ENCODE measurements around the gene ECHS1.

ECHS1 gene

DNA sequence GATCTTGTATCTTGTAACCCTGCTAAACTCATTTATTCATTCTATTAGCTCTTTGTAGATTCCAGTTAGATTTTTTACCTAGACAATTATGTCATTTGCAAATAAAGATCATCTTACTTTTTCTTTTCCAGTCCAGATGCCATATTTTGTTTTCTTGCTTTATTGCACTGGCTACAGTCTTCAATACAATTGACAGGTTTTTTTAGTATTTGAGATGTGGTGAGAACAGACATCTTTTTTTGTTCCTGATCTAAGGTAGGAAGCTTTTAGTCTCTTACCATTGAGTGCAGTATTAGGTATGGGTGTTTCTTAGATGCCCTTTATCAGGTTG lies 39.2 kb upstream of the ECHS1 start:
- Histone ChIP-seq H3K27me3 (replicated peaks; ENCODE audit: control insufficient read depth, insufficient read depth, low read length, poor library complexity, severe bottlenecking) (no peaks in the 10 kb centered on the region), H3K9me3 (ENCODE audit: control insufficient read depth, low read length) (peaks cover 5% of the 10 kb centered on the region), H3K4me3 (ENCODE audit: insufficient read depth, low read depth, low read length, poor library complexity, severe bottlenecking) (no peak overlapping the region), H3K4me1 (ENCODE audit: control insufficient read depth, insufficient read depth, low read length, poor library complexity, severe bottlenecking) (no peaks in the 10 kb centered on the region), H3K27ac (ENCODE audit: insufficient read depth, low read length, poor library complexity, severe bottlenecking) (no peak overlapping the region), H3K36me3 (ENCODE audit: control insufficient read depth, insufficient read depth, low read length) (peaks cover 60% of the 10 kb centered on the region)
- DNase-seq = no peak

DNA sequence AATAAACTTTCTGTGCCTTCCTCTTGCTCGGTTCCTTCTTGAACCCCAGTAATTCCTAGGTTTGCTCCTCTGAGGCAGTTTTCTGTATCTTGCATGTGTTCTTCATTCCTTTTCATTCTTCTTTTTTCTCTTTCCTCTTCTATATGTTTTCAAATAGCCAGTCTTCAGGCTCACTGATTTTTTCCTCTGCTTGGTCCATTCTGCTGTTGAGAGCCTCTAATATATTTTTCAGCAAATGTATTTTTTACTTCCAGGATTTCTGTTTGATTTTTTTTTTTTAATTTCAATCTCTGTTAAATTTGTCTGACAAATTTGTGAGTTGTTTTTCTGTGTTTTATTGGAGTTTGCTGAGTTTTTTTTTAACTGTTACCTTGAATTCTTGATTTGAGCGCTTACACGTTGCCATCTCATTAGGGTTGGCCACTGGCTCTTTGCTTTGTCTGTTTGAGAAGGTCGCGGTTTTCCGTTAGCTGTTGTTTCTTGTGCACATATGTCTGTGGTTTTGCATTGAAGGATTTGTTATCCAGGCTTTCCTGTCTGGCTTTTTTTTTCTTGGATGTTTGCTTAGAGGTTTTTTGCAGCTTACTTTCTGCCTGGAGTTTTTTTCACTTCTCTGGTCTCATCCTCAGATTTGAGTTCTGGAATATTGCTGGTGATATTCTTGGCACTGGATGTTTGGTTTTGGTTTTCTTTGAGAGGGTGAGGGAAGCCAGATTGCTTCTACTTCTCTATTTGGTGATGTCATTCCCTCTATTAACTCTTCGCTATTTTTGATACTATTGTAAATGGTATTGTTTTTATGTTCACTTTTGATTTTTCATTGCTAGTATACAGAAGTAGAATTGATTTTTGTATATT lies 38.6 kb upstream of the ECHS1 start:
- Histone ChIP-seq H3K4me1 (ENCODE audit: control insufficient read depth, insufficient read depth, low read length, poor library complexity, severe bottlenecking) (no peaks in the 10 kb centered on the region), H3K36me3 (ENCODE audit: control insufficient read depth, insufficient read depth, low read length) (peaks cover 60% of the 10 kb centered on the region), H3K27ac (ENCODE audit: insufficient read depth, low read length, poor library complexity, severe bottlenecking) (no peak overlapping the region), H3K9me3 (ENCODE audit: control insufficient read depth, low read length) (peaks cover 5% of the 10 kb centered on the region), H3K4me3 (ENCODE audit: insufficient read depth, low read depth, low read length, poor library complexity, severe bottlenecking) (no peak overlapping the region), H3K27me3 (replicated peaks; ENCODE audit: control insufficient read depth, insufficient read depth, low read length, poor library complexity, severe bottlenecking) (no peaks in the 10 kb centered on the region)
- DNase-seq = no peak

DNA sequence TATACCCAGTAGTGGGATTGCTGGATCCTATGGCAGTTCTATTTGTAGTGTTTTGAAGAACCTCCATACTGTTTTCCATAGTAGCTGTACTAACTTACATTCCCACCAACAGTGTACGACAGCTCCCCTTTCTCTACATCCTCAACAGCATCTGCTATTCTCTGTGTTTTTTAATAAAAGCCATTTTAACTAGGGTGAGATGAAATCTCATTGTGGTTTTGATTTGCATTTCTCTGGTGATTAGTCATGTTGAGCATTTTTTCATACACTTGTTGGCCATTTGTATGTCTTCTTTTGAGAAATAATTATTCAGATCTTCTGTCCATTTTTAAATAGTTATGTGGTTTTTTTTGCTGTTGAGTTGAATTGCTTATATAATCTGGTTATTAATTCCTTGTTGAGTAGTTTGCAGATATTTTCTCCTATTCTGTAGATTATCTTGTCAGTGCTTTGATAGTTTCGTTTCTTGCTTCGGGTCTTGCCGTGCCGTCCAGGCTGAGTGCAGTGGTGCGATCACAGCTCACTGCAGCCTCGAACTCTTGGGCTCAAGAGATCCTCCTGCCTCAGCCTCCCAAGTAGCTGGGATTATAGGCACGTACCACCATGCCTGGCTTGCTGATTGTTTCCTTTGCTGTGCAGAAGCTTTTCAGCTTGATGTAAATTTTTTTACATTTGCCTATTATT lies 32.8 kb upstream of the ECHS1 start:
- peaks cover 3% of the 10 kb centered on the region for H3K4me1 ChIP-seq (ENCODE audit: control insufficient read depth, insufficient read depth, low read length, poor library complexity, severe bottlenecking)
- no peaks in the 10 kb centered on the region for H3K27me3 ChIP-seq (replicated peaks; ENCODE audit: control insufficient read depth, insufficient read depth, low read length, poor library complexity, severe bottlenecking)
- DNase-seq = no peak
- H3K4me3 ChIP-seq (ENCODE audit: insufficient read depth, low read depth, low read length, poor library complexity, severe bottlenecking) = no peak overlapping the region
- peaks cover 49% of the 10 kb centered on the region for H3K36me3 ChIP-seq (ENCODE audit: control insufficient read depth, insufficient read depth, low read length)
- no peak overlapping the region for H3K27ac ChIP-seq (ENCODE audit: insufficient read depth, low read length, poor library complexity, severe bottlenecking)
- H3K9me3 ChIP-seq (ENCODE audit: control insufficient read depth, low read length) = no peaks in the 10 kb centered on the region

DNA sequence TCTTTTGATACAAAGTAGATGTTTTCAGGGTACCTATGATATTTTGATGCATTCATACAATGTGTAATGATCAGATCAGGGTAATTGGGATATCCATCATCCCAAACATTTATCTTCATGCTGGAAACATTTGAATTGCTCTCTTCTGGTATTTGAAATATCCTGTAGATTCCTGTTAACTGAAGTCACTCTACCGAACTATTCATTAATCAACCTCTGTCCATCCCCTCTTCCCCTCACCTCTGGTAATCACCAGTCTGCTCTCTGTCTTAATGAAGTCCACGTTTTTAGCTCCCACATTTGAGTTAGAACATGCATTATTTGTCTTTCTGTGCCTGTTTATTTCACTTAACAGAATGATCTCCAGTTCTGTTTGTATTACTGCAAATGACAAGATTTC lies 32.1 kb upstream of the ECHS1 start:
- no peak for DNase-seq

DNA sequence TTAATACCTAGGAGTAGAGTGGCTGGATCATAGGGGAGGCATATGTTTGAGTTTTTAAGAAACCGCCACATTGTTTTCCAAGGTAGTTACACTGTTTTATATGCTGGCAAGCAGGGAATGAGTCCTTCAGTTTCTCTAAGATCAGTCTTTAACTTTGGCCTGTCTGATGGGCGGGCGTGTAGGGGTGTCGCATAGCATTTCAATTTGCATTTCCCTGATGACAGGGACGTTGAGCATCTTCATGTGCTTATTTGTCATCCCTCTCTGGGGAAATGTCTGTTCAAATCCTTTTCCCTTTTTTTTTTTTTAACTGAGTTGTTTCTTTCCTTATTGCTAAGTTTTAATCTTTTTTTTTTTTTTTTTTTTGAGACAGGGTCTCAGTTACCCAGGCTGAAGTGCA lies 30.6 kb upstream of the ECHS1 start:
- Histone ChIP-seq H3K36me3 (ENCODE audit: control insufficient read depth, insufficient read depth, low read length) (peaks cover 43% of the 10 kb centered on the region), H3K4me3 (ENCODE audit: insufficient read depth, low read depth, low read length, poor library complexity, severe bottlenecking) (no peak overlapping the region), H3K4me1 (ENCODE audit: control insufficient read depth, insufficient read depth, low read length, poor library complexity, severe bottlenecking) (peaks cover 3% of the 10 kb centered on the region), H3K27ac (ENCODE audit: insufficient read depth, low read length, poor library complexity, severe bottlenecking) (no peak overlapping the region), H3K9me3 (ENCODE audit: control insufficient read depth, low read length) (no peaks in the 10 kb centered on the region), H3K27me3 (replicated peaks; ENCODE audit: control insufficient read depth, insufficient read depth, low read length, poor library complexity, severe bottlenecking) (no peaks in the 10 kb centered on the region)
- DNase-seq = no peak

More for the DNA sequence above, 32.1 kb upstream of the ECHS1 start:
- peaks cover 44% of the 10 kb centered on the region for H3K36me3 ChIP-seq (ENCODE audit: control insufficient read depth, insufficient read depth, low read length)
- H3K27ac ChIP-seq (ENCODE audit: insufficient read depth, low read length, poor library complexity, severe bottlenecking) = no peak overlapping the region
- no peaks in the 10 kb centered on the region for H3K9me3 ChIP-seq (ENCODE audit: control insufficient read depth, low read length)
- peaks cover 3% of the 10 kb centered on the region for H3K4me1 ChIP-seq (ENCODE audit: control insufficient read depth, insufficient read depth, low read length, poor library complexity, severe bottlenecking)
- no peaks in the 10 kb centered on the region for H3K27me3 ChIP-seq (replicated peaks; ENCODE audit: control insufficient read depth, insufficient read depth, low read length, poor library complexity, severe bottlenecking)
- no peak overlapping the region for H3K4me3 ChIP-seq (ENCODE audit: insufficient read depth, low read depth, low read length, poor library complexity, severe bottlenecking)

DNA sequence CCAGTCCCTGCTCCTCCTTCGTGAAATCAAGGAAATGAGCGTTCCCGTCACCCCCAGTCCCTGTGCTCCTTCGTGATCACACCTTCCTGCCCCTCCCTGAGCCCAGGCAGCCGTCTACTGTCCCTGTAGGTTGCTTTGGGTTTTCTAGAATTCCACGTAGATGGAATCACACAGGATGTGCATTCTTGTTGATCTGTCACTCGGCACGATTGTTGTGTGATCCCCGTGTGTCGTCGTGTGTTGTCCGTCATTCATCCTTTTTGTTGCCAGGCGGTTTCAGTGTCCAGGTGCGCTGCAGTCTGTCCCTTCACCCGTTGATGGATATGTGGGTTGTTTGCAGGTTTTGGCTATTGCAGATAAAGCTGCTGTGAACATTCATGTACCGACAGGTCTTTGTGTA lies 30.2 kb upstream of the ECHS1 start:
- Histone ChIP-seq H3K9me3 (ENCODE audit: control insufficient read depth, low read length) (no peaks in the 10 kb centered on the region), H3K4me3 (ENCODE audit: insufficient read depth, low read depth, low read length, poor library complexity, severe bottlenecking) (no peak overlapping the region), H3K4me1 (ENCODE audit: control insufficient read depth, insufficient read depth, low read length, poor library complexity, severe bottlenecking) (peaks cover 3% of the 10 kb centered on the region), H3K36me3 (ENCODE audit: control insufficient read depth, insufficient read depth, low read length) (peaks cover 44% of the 10 kb centered on the region), H3K27me3 (replicated peaks; ENCODE audit: control insufficient read depth, insufficient read depth, low read length, poor library complexity, severe bottlenecking) (no peaks in the 10 kb centered on the region), H3K27ac (ENCODE audit: insufficient read depth, low read length, poor library complexity, severe bottlenecking) (no peak overlapping the region)
- no peak for DNase-seq

DNA sequence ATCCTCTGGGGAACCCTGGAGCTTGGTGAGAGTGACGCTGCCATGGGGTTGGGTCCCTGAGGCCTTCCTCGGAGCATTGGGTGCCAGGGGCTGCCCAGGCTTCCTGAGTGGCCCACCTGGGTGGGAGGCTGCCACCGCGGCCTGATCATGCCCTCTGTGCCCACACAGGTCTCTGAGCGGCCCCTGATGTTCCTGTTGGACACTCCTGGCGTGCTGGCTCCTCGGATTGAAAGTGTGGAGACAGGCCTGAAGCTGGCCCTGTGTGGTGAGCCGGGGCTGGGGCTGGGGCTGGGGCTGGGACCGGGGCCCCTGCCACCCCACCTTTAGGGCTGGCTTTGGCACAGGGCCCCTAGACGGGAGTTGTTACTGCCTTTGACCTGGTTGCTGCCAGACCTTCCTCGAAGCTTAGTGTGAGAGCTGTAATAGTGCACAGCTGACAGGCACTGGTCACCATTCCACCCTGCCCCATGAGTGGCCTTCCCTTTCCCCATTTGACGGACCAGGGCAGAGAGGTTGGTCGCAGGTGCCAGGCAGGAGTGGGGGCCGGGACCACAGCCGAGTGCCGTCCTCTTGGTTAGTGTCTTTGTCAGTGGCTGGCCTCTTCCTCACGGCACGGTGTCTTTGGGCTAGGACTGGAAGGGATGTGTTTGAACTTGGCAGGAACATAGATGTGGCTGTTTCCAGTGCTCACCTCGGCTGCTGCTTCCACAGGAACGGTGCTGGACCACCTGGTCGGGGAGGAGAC lies 29.0 kb upstream of the ECHS1 start:
- Histone ChIP-seq H3K27me3 (replicated peaks; ENCODE audit: control insufficient read depth, insufficient read depth, low read length, poor library complexity, severe bottlenecking) (no peaks in the 10 kb centered on the region), H3K36me3 (ENCODE audit: control insufficient read depth, insufficient read depth, low read length) (peaks cover 42% of the 10 kb centered on the region), H3K27ac (ENCODE audit: insufficient read depth, low read length, poor library complexity, severe bottlenecking) (no peak overlapping the region), H3K4me1 (ENCODE audit: control insufficient read depth, insufficient read depth, low read length, poor library complexity, severe bottlenecking) (peaks cover 3% of the 10 kb centered on the region), H3K9me3 (ENCODE audit: control insufficient read depth, low read length) (no peaks in the 10 kb centered on the region), H3K4me3 (ENCODE audit: insufficient read depth, low read depth, low read length, poor library complexity, severe bottlenecking) (no peak overlapping the region)
- no peak for DNase-seq

DNA sequence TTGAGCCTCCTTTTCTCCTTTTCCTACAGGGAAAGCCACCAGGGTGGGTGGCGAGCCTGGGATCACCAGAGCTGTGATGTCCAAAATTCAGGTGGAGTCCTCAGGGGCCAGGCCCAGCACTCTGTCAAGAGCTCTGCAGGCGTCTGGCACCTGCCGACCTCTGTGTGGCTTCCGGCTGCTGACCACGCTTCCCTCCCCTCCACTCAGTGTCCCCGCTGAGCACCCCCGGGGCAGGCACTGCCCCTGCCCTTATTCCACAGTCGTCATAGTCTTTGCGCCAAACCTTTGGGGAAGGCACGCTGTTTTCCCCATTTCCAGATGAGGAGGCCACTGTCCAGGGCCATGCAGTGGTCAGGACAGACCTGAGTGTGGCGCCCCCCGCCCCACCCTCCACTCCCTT lies 28.3 kb upstream of the ECHS1 start:
- no peak overlapping the region for H3K4me3 ChIP-seq (ENCODE audit: insufficient read depth, low read depth, low read length, poor library complexity, severe bottlenecking)
- no peak overlapping the region for H3K27ac ChIP-seq (ENCODE audit: insufficient read depth, low read length, poor library complexity, severe bottlenecking)
- no peaks in the 10 kb centered on the region for H3K9me3 ChIP-seq (ENCODE audit: control insufficient read depth, low read length)
- peaks cover 3% of the 10 kb centered on the region for H3K4me1 ChIP-seq (ENCODE audit: control insufficient read depth, insufficient read depth, low read length, poor library complexity, severe bottlenecking)
- H3K36me3 ChIP-seq (ENCODE audit: control insufficient read depth, insufficient read depth, low read length) = peaks cover 45% of the 10 kb centered on the region
- no peaks in the 10 kb centered on the region for H3K27me3 ChIP-seq (replicated peaks; ENCODE audit: control insufficient read depth, insufficient read depth, low read length, poor library complexity, severe bottlenecking)
- no peak for DNase-seq

DNA sequence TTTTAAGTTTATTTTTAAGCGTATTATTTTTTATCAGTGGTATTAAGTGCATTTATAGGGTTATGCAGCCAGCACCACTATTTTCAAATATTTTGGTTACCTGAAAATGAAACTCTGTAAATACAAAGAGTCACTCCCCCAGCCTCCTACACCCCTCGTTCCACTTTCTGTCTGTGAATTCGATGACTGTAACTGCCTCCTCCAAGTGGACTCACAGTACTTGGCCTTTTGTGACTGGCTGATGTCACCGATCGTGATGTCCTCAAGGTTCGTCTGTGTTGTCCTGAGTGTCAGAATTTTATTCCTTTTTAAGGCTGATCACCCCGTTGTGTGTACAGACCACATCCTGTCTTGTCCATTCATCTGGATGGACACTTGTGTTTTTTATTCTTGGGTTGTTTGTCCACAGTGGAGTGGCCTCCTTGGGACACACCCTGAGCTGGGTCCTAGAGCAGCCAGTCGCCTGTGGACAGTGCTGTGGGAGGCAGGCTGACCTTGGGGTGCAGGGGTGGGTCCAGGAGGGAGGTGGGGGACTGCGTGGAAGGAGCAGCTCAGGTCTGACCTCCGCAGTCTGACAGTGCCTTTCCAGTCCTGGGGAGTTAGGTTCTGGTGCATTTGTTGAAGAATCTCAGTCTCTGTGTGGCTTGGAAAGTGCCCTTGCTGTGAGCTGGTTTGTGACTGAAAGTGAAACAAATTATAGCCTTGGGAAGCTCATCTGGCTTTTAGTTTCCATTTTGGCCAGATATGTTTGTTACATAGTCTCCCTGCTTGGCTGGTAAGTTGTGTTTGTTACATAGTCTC lies 27.7 kb upstream of the ECHS1 start:
- Histone ChIP-seq H3K36me3 (ENCODE audit: control insufficient read depth, insufficient read depth, low read length) (peaks cover 51% of the 10 kb centered on the region), H3K27ac (ENCODE audit: insufficient read depth, low read length, poor library complexity, severe bottlenecking) (no peak overlapping the region), H3K9me3 (ENCODE audit: control insufficient read depth, low read length) (no peaks in the 10 kb centered on the region), H3K27me3 (replicated peaks; ENCODE audit: control insufficient read depth, insufficient read depth, low read length, poor library complexity, severe bottlenecking) (no peaks in the 10 kb centered on the region), H3K4me3 (ENCODE audit: insufficient read depth, low read depth, low read length, poor library complexity, severe bottlenecking) (no peak overlapping the region), H3K4me1 (ENCODE audit: control insufficient read depth, insufficient read depth, low read length, poor library complexity, severe bottlenecking) (peaks cover 3% of the 10 kb centered on the region)
- DNase-seq = no peak
